Activated CD8-positive, alpha-beta memory T cell treated with anti-CD3 and anti-CD28 coated beads for 36 hours (primary cell): ENCODE data around the gene COLGALT1. TPM values are rescaled to one million over a fixed set of nuclear protein-coding genes. Genes with fewer than 3 reads are reported as not detected.

ENCODE experiments used
- CTCF ChIA-PET: fragments of 350-600 bp; sonication (Branson Sonifier 250); formaldehyde crosslinking; loops from one replicate; lab custom pipeline; 2021; ENCODE audit warnings: antibody characterized with exemption; lab: Charles Lee
- POLR2A ChIA-PET: fragments of 350-600 bp; sonication (Branson Sonifier 250); formaldehyde crosslinking; loops from one replicate; lab custom pipeline; 2021; ENCODE audit warnings: antibody characterized with exemption; lab: Charles Lee
- total RNA-seq, 2 experiments: library from RNA; stranded (reverse); gene quantifications; one replicate each; pipeline ENCODE4 v1.2.3, GENCODE V29; 2021

The COLGALT1 gene
- total RNA-seq, 2 experiments from 2014 or later = 97.2 to 100 TPM

GRCh38 chr19:17605117-17605516 is 49.7 kb downstream of the COLGALT1 start:
- POLR2A ChIA-PET = interaction anchor here (0.6 to 1.4 kb wide), 3 partner anchors 22 to 254 kb away, joined by 3 to 15 read pairs (median 3); no protein-coding TSS in a partner anchor

GRCh38 chr19:17605761-17606589 is 50.5 kb downstream of the COLGALT1 start:
- POLR2A ChIA-PET = interaction anchor here (0.6 to 1.4 kb wide), 4 partner anchors 23 to 253 kb away, joined by 3 to 15 read pairs (median 4); no protein-coding TSS in a partner anchor

More at GRCh38 chr19:17605117-17605516, 49.7 kb downstream of the COLGALT1 start:
- CTCF ChIA-PET = interaction anchor here (0.6 to 1.5 kb wide), 3 partner anchors 32 to 770 kb away, joined by 4 read pairs; no protein-coding TSS in a partner anchor

GRCh38 chr19:17606590-17607185 is 51.2 kb downstream of the COLGALT1 start:
- POLR2A ChIA-PET = interaction anchor here (1.2 to 1.4 kb wide), 2 partner anchors 24 to 253 kb away, joined by 3 read pairs; no protein-coding TSS in a partner anchor
- CTCF ChIA-PET = interaction anchor here (0.6 to 1.6 kb wide), 9 partner anchors 13 to 185 kb away, joined by 3 to 9 read pairs (median 3); no protein-coding TSS in a partner anchor

More at GRCh38 chr19:17605761-17606589, 50.5 kb downstream of the COLGALT1 start:
- CTCF ChIA-PET = interaction anchor here (0.6 to 1.6 kb wide), 10 partner anchors 13 to 204 kb away, joined by 3 to 9 read pairs (median 4); no protein-coding TSS in a partner anchor

GRCh38 chr19:17607936-17608335 is 52.5 kb downstream of the COLGALT1 start:
- ChIA-PET POLR2A (no interaction called here), CTCF (interaction anchor here (0.7 kb wide), 1 partner anchor 31 kb away, joined by 7 read pairs; no protein-coding TSS in a partner anchor)

GRCh38 chr19:17610384-17610783 is 54.9 kb downstream of the COLGALT1 start:
- POLR2A ChIA-PET = no interaction called here
- CTCF ChIA-PET = no interaction called here

- ChIA-PET POLR2A (no interaction called here), CTCF (interaction anchor here (0.6 kb wide), 1 partner anchor 383 kb away, joined by 3 read pairs; no protein-coding TSS in a partner anchor)
These were observed 56.2 kb downstream of the COLGALT1 start for GRCh38 chr19:17611462-17612244.

- ChIA-PET POLR2A (no interaction called here), CTCF (no interaction called here)
These were observed 59.0 kb downstream of the COLGALT1 start for GRCh38 chr19:17614476-17614875.

- ChIA-PET POLR2A (interaction anchor here (0.8 kb wide), 1 partner anchor 12 kb away, joined by 3 read pairs; no protein-coding TSS in a partner anchor), CTCF (no interaction called here)
These were observed 60.6 kb downstream of the COLGALT1 start for GRCh38 chr19:17615889-17616685.

- CTCF ChIA-PET = no interaction called here
These were observed 61.2 kb downstream of the COLGALT1 start for GRCh38 chr19:17616686-17616960.

GRCh38 chr19:17616961-17617806 is 61.7 kb downstream of the COLGALT1 start:
- CTCF ChIA-PET = no interaction called here

More at GRCh38 chr19:17616686-17616960, 61.2 kb downstream of the COLGALT1 start:
- POLR2A ChIA-PET = no interaction called here

GRCh38 chr19:17617807-17618192 is 62.4 kb downstream of the COLGALT1 start:
- POLR2A ChIA-PET = no interaction called here
- CTCF ChIA-PET = no interaction called here

More at GRCh38 chr19:17616961-17617806, 61.7 kb downstream of the COLGALT1 start:
- POLR2A ChIA-PET = no interaction called here

GRCh38 chr19:17618281-17618903 is 62.9 kb downstream of the COLGALT1 start:
- CTCF ChIA-PET = interaction anchor here (0.5 kb wide), 1 partner anchor 74 kb away, joined by 3 read pairs; no protein-coding TSS in a partner anchor
- POLR2A ChIA-PET = no interaction called here

GRCh38 chr19:17618936-17619335 is 63.5 kb downstream of the COLGALT1 start:
- POLR2A ChIA-PET = no interaction called here
- CTCF ChIA-PET = interaction anchor here (0.5 to 0.9 kb wide), 2 partner anchors 12 to 73 kb away, joined by 3 to 4 read pairs; no protein-coding TSS in a partner anchor

- POLR2A ChIA-PET = no interaction called here
- CTCF ChIA-PET = no interaction called here
These were observed 65.2 kb downstream of the COLGALT1 start for GRCh38 chr19:17620696-17621095.

GRCh38 chr19:17623224-17623935 is 67.9 kb downstream of the COLGALT1 start:
- ChIA-PET POLR2A (no interaction called here), CTCF (no interaction called here)

GRCh38 chr19:17624314-17624991 is 69.0 kb downstream of the COLGALT1 start:
- POLR2A ChIA-PET = no interaction called here
- CTCF ChIA-PET = no interaction called here
